ENCODE data around the gene SGTB.

SGTB gene

GRCh38 chr5:65749956-65750355 is 28.0 kb upstream of the SGTB start:
- DNase-seq (ENCODE audit: extremely low read depth, low read depth), result no peak
- TF ChIP-seq, protein P1, sequence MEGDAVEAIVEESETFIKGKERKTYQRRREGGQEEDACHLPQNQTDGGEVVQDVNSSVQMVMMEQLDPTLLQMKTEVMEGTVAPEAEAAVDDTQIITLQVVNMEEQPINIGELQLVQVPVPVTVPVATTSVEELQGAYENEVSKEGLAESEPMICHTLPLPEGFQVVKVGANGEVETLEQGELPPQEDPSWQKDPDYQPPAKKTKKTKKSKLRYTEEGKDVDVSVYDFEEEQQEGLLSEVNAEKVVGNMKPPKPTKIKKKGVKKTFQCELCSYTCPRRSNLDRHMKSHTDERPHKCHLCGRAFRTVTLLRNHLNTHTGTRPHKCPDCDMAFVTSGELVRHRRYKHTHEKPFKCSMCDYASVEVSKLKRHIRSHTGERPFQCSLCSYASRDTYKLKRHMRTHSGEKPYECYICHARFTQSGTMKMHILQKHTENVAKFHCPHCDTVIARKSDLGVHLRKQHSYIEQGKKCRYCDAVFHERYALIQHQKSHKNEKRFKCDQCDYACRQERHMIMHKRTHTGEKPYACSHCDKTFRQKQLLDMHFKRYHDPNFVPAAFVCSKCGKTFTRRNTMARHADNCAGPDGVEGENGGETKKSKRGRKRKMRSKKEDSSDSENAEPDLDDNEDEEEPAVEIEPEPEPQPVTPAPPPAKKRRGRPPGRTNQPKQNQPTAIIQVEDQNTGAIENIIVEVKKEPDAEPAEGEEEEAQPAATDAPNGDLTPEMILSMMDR (IDR thresholded peaks at IDR 0.05; ENCODE audit: low read depth, low read length), result no peak

DNA sequence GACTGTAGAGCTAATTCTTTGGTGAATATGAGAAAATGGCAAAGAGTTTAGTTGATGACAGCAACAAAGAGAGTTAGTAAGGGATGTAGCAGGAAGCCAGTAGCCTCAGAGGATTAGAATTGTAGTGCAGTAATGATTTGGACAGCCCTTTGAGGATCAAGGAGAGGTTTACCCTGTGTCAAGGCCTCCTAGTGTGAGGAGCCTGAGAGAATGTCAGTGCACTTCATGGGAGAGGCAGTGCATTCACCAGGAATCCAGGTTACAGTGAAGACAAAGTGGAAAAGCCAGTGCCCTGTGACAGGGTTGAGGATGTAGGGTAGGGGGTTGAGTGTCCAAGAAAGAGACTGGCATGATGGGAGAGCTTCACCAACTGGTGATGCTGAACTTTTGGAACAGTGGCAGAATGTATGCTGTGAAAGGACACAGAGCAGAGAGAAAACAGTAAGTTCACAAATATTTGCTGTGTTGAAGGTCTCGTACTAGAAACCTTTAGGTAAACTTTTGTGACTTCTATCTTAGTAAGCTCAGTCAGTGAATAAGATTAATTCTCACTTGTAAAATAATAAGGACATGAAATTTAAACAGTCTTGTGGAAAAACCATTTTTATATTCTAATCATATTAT is 27.4 kb upstream of the SGTB start:
- TF ChIP-seq, protein P1 (IDR thresholded peaks at IDR 0.05; ENCODE audit: low read depth, low read length), result no peak
- DNase-seq (ENCODE audit: extremely low read depth, low read depth), result no peak

GRCh38 chr5:65742565-65743231 is 20.8 kb upstream of the SGTB start:
- TF ChIP-seq, protein P1 (IDR thresholded peaks at IDR 0.05; ENCODE audit: low read depth, low read length), result peak; percentile 73
- DNase-seq (ENCODE audit: extremely low read depth, low read depth), result peak; percentile 44

- TF ChIP-seq, protein P1 (IDR thresholded peaks at IDR 0.05; ENCODE audit: low read depth, low read length), result no peak
Measured at GRCh38 chr5:65739162-65739561, 17.3 kb upstream of the SGTB start.

DNA sequence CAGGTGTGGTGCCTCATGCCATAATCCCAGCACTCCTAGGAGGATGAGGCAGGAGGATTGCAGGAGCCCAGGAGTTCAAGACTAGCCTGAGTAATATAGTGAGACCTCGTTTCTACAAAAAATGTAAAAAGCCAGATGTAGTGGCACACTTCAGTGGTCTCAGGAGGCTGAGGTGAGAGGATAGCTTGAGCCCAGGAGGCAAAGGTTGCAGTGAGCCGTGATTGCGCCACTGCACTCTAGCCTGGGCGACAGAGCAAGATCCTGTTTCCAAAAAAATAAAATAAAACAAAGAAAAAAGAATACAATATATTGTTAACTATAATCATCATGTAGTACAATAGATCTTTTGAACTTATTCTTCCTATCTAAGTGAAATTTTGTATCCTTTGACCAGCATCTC is 16.4 kb upstream of the SGTB start:
- TF ChIP-seq, protein P1 (IDR thresholded peaks at IDR 0.05; ENCODE audit: low read depth, low read length), result no peak
- DNase-seq (ENCODE audit: extremely low read depth, low read depth), result no peak

More at GRCh38 chr5:65739162-65739561, 17.3 kb upstream of the SGTB start:
- DNase-seq (ENCODE audit: extremely low read depth, low read depth), result no peak

GRCh38 chr5:65737842-65738241 is 15.9 kb upstream of the SGTB start:
- no peak for DNase-seq (ENCODE audit: extremely low read depth, low read depth)
- TF ChIP-seq, protein P1 (IDR thresholded peaks at IDR 0.05; ENCODE audit: low read depth, low read length), result no peak

DNA sequence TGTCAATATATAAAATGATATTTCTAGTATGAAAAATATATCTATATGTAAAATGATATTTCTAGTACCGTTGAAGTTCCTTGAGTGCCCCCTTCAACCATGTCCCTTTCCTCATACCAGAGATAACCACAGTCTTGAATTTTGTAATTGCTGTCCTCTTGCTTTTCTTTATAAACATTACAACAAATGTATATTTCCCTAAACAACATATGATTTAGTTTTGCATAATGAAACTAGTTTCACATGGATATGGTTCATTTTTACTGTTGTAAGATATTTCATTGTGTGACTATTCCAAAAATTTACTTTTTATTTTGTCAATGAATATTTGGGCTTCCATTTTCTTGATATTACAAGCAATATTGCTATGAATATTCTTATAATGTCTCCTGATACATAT is 14.1 kb upstream of the SGTB start:
- DNase-seq (ENCODE audit: extremely low read depth, low read depth), result no peak
- TF ChIP-seq, protein P1 (IDR thresholded peaks at IDR 0.05; ENCODE audit: low read depth, low read length), result no peak

Data from AG09319 (cell line).